Muscle of back (tissue), 13 donors: ENCODE measurements around the gene MORN3. TPM values are rescaled to one million over a fixed set of nuclear protein-coding genes. Genes with fewer than 3 reads are reported as not detected.
A peak's percentile ranks its signal among the peaks of the same experiment; 100 is the strongest.
"Not testable (repeated sequence)": the region's sequence is repeated elsewhere in the genome, so short reads cannot be mapped to it uniquely, and the experiment has no call there.

ENCODE experiments used
- DNase-seq, 3 donors: peaks; one replicate each; pipeline versions ENCODE4 v3.0.0 to v3.0.0-alpha.2; 2013
- long read RNA-seq, 9 donors: transcript quantifications; one replicate each; lab custom pipeline, GENCODE V29; 2026
- polyA plus RNA-seq, 10 donors: library from polyadenylated mRNA; unstranded; fragments of 120-200 nt; gene quantifications; one replicate each; pipeline ENCODE4 v1.2.1, GENCODE V29; 2013; ENCODE audit not compliant: insufficient read length in 10 of 10

Gene MORN3
- polyA plus RNA-seq = under 1 TPM; 0.12 to 0.74 (median 0.29) TPM
- long read RNA-seq, donor 1 = 0 reads
- long read RNA-seq, donor 2 = 0 reads
- long read RNA-seq, donor 3 = 0 reads
- long read RNA-seq, donor 4 = 0 reads
- long read RNA-seq, donor 5 = 0 reads
- long read RNA-seq, donor 6 = 0 reads
- long read RNA-seq, donor 7 = 0 reads
- long read RNA-seq, donor 8 = 0 reads
- long read RNA-seq, donor 9 = 0 reads

- DNase-seq = no peak
Measured at GRCh38 chr12:121669521-121669900, at the start of gene MORN3. TSS of gene MORN3 (minus strand) at chr12:121669654. CDS start at chr12:121669483, 171 bp downstream.

GRCh38 chr12:121718653-121719239 is 49.3 kb upstream of the MORN3 start:
- no peak for DNase-seq

- peak in 2 of 3 donors; percentile 25 to 39 for DNase-seq
Measured at GRCh38 chr12:121717041-121717699, 47.7 kb upstream of the MORN3 start.

GRCh38 chr12:121715862-121716435 is 46.5 kb upstream of the MORN3 start:
- DNase-seq = no peak

- DNase-seq = not testable (repeated sequence)
Measured at GRCh38 chr12:121715055-121715454, 45.6 kb upstream of the MORN3 start.

GRCh38 chr12:121713793-121714192 is 44.3 kb upstream of the MORN3 start:
- peak in 1 of 3 donors; percentile 42 for DNase-seq

GRCh38 chr12:121713257-121713777 is 43.9 kb upstream of the MORN3 start:
- peak; percentile 45 to 76 (median 54) for DNase-seq

- peak; percentile 80 to 87 (median 85) for DNase-seq
Measured at GRCh38 chr12:121712461-121713256, 43.2 kb upstream of the MORN3 start, which contains the start of gene TMEM120B. TSS of gene TMEM120B (plus strand) at chr12:121712752. CDS start at chr12:121712896, 144 bp downstream.

GRCh38 chr12:121712190-121712460 is 42.7 kb upstream of the MORN3 start:
- peak; percentile 83 to 92 (median 90) for DNase-seq

GRCh38 chr12:121711361-121712189 is 42.1 kb upstream of the MORN3 start:
- no peak for DNase-seq

GRCh38 chr12:121709478-121709961 is 40.1 kb upstream of the MORN3 start:
- peak in 1 of 3 donors; percentile 49 for DNase-seq

GRCh38 chr12:121709064-121709424 is 39.6 kb upstream of the MORN3 start:
- DNase-seq = not testable (repeated sequence)

- DNase-seq = no peak
Measured at GRCh38 chr12:121708313-121709063, 39.0 kb upstream of the MORN3 start.

- DNase-seq = no peak
Measured at GRCh38 chr12:121705514-121705913, 36.1 kb upstream of the MORN3 start.

GRCh38 chr12:121702944-121703343 is 33.5 kb upstream of the MORN3 start:
- DNase-seq = no peak

GRCh38 chr12:121701667-121702277 is 32.3 kb upstream of the MORN3 start:
- DNase-seq = no peak

- DNase-seq = not testable (repeated sequence)
Measured at GRCh38 chr12:121697861-121698260, 28.4 kb upstream of the MORN3 start.

- peak in 2 of 3 donors; percentile 54 to 68 for DNase-seq
Measured at GRCh38 chr12:121697093-121697698, 27.7 kb upstream of the MORN3 start.

- DNase-seq = no peak
Measured at GRCh38 chr12:121693155-121693687, 23.8 kb upstream of the MORN3 start.
